Measurements from ENCODE around the gene STAT3. TPM values are rescaled to one million over a fixed set of nuclear protein-coding genes. Genes with fewer than 3 reads are reported as not detected.

STAT3 gene
- total and polyA plus RNA-seq, 2 of the 13 experiments (the other 11 are each of a cell fraction or from before 2014, with no cell fraction given) = 61.8 to 62.4 TPM

DNA sequence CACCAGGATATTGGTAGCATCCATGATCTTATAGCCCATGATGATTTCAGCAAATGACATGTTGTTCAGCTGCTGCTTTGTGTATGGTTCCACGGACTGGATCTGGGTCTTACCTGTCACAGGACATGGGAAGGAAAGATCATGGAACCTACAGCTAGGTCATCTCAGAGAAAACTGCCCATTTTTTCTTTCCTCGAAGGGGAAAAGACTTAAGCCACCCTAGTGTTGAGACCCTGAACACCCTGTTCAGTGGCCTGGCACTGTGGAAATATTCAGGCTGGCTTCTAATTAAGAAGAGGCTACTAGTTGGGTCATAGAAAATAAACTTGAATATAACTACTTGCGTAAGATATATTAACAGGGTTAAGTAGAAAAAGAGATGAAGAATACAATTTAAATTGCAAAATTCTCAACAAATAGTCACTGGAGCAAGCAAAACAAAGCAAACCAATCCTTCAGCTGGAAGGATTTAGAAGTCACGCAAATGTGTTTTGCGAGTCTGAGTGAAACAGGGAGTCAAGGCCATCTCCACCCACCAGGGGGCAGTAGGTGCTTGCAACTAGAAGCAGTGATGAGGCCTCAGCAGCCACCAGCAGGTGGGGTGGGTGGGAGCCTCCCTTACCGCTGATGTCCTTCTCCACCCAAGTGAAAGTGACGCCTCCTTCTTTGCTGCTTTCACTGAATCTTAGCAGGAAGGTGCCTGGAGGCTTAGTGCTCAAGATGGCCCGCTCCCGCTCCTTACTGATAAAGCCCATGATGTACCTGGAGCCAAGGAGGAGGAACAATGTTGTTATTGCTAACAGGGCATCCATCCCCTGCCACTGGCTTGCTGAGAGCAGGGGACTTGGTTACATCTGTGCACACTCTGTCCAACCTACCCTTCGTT lies 65.6 kb downstream of the STAT3 start:
- Histone ChIP-seq H3K4me3 (replicated peaks in 1 of 3; ENCODE audit: insufficient read depth in 1 of 3, low read depth in 2 of 3, low read length in 3 of 3) (no peak overlapping the region), H3K79me2 (ENCODE audit: insufficient read depth, low read length) (no peaks in the 10 kb centered on the region), H3K36me3 (replicated peaks in 1 of 2; ENCODE audit: control insufficient read depth in 1 of 2, insufficient read depth in 2 of 2, low read length in 2 of 2) (peaks cover 20 to 68% of the 10 kb centered on the region in 2 experiments), H3K27ac (ENCODE audit: extremely low read length, insufficient read depth, low read length) (no peak overlapping the region), H3K9me3 (ENCODE audit: low read length) (no peaks in the 10 kb centered on the region), H3K9ac (ENCODE audit: insufficient read depth, low read depth, low read length) (no peak overlapping the region), H4K20me1 (ENCODE audit: insufficient read depth, low read length) (peaks cover 5% of the 10 kb centered on the region; the same call in 1 of the 2 replicates), H3K4me1 (ENCODE audit: insufficient read depth, low read length) (peaks cover 6% of the 10 kb centered on the region), H3K4me2 (ENCODE audit: low read depth, low read length) (no peak overlapping the region), H2AFZ (ENCODE audit: low read length) (no peak overlapping the region), H3K27me3 (ENCODE audit: control insufficient read depth in 1 of 2, insufficient read depth in 2 of 2, low read length in 2 of 2) (no peaks in the 10 kb centered on the region)
- ChIA-PET POLR2A (interaction anchor here (1.0 to 1.2 kb wide), 2 partner anchors 11 to 81 kb away, joined by 3 to 8 read pairs; no protein-coding TSS in a partner anchor), CTCF (ENCODE audit: low intra/inter-chr PET ratio, low total read pairs) (interaction anchor here (0.9 to 5.9 kb wide), 9 partner anchors 11 to 207 kb away, joined by 3 to 163 read pairs (median 8); no protein-coding TSS in a partner anchor)
- intact Hi-C loops (cut with micrococcal nuclease; ENCODE audit: unreplicated experiment) (loop anchor here (1.0 kb wide), 2 partner anchors 84 to 205 kb away; no protein-coding TSS in a partner anchor), in situ Hi-C loops (cut with HindIII; ENCODE audit: extremely low pct_ligation_motif_present, low pct_unique_long_range_greater_than_20kb) (loop anchor here (5.0 kb wide), 2 partner anchors 80 to 200 kb away; no protein-coding TSS in a partner anchor)
- FAIRE-seq (peak; percentile 99), DNase-seq (ENCODE audit: low spot score) (peak; percentile 90), ATAC-seq (peak; percentile 97)
- BruUV-seq (replicated peaks) = no TSS peak
- 48% methylated on average over 10 of the region's 10 CpGs for WGBS (ENCODE audit: low lambda C conversion rate)
- no peak for TF ChIP-seq ZBTB7A (CRISPR knock-in tag; IDR thresholded peaks at IDR 0.05)
- TF ChIP-seq AHR (CRISPR knock-in tag; IDR thresholded peaks at IDR 0.05) = peak; percentile 83
- no peak for TF ChIP-seq TIGD3 (CRISPR knock-in tag; IDR thresholded peaks at IDR 0.05; ENCODE audit: borderline replicate concordance)
- TF ChIP-seq, protein P1, sequence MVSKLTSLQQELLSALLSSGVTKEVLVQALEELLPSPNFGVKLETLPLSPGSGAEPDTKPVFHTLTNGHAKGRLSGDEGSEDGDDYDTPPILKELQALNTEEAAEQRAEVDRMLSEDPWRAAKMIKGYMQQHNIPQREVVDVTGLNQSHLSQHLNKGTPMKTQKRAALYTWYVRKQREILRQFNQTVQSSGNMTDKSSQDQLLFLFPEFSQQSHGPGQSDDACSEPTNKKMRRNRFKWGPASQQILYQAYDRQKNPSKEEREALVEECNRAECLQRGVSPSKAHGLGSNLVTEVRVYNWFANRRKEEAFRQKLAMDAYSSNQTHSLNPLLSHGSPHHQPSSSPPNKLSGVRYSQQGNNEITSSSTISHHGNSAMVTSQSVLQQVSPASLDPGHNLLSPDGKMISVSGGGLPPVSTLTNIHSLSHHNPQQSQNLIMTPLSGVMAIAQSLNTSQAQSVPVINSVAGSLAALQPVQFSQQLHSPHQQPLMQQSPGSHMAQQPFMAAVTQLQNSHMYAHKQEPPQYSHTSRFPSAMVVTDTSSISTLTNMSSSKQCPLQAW (CRISPR knock-in tag; IDR thresholded peaks at IDR 0.05) = peak; percentile 61; the same call in 1 of the 2 replicates
- TF ChIP-seq HOXA3 (CRISPR knock-in tag; IDR thresholded peaks at IDR 0.05) = peak; percentile 69; the same call in 1 of the 2 replicates
- peak; percentile 70; the same call in 1 of the 2 replicates for TF ChIP-seq ZBTB26 (CRISPR knock-in tag; IDR thresholded peaks at IDR 0.05; ENCODE audit: borderline replicate concordance)
- no peak for TF ChIP-seq REST (IDR thresholded peaks at IDR 0.05; ENCODE audit: borderline replicate concordance in 1 of 2, low read depth in 1 of 2, low read length in 2 of 2)
- TF ChIP-seq IRF2 (CRISPR knock-in tag; IDR thresholded peaks at IDR 0.05) = peak; percentile 92
- TF ChIP-seq TOPORS (CRISPR knock-in tag; IDR thresholded peaks at IDR 0.05) = peak; percentile 41; the same call in 1 of the 2 replicates
- peak; percentile 80; the same call in 1 of the 2 replicates for TF ChIP-seq MXD4 (CRISPR knock-in tag; IDR thresholded peaks at IDR 0.05)
- no peak for TF ChIP-seq NBN (conservative IDR thresholded peaks at IDR 0.05)
- TF ChIP-seq SALL2 (CRISPR knock-in tag; IDR thresholded peaks at IDR 0.05) = no peak; the same call in 1 of the 2 replicates
- TF ChIP-seq ZNF550 (CRISPR knock-in tag; IDR thresholded peaks at IDR 0.05; ENCODE audit: borderline replicate concordance) = no peak
- peak; percentile 15; the same call in 1 of the 2 replicates for TF ChIP-seq NFYB (CRISPR knock-in tag; IDR thresholded peaks at IDR 0.05)
- no peak for TF ChIP-seq DR1 (CRISPR knock-in tag; IDR thresholded peaks at IDR 0.05)
